Measurements from ENCODE around the gene GLIS1.

GLIS1 gene

GRCh38 chr1:53581476-53581875 lies 157.5 kb downstream of the GLIS1 start:
- no peak overlapping the region for H3K4me3 ChIP-seq (ENCODE audit: severe bottlenecking)
- TF ChIP-seq, protein P1, sequence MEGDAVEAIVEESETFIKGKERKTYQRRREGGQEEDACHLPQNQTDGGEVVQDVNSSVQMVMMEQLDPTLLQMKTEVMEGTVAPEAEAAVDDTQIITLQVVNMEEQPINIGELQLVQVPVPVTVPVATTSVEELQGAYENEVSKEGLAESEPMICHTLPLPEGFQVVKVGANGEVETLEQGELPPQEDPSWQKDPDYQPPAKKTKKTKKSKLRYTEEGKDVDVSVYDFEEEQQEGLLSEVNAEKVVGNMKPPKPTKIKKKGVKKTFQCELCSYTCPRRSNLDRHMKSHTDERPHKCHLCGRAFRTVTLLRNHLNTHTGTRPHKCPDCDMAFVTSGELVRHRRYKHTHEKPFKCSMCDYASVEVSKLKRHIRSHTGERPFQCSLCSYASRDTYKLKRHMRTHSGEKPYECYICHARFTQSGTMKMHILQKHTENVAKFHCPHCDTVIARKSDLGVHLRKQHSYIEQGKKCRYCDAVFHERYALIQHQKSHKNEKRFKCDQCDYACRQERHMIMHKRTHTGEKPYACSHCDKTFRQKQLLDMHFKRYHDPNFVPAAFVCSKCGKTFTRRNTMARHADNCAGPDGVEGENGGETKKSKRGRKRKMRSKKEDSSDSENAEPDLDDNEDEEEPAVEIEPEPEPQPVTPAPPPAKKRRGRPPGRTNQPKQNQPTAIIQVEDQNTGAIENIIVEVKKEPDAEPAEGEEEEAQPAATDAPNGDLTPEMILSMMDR (IDR thresholded peaks at IDR 0.05; ENCODE audit: poor library complexity, severe bottlenecking), result no peak
- ATAC-seq (ENCODE audit: low read depth) (no peak), DNase-seq (ENCODE audit: low spot score) (peak; percentile 18)
- H3K27me3 ChIP-seq (ENCODE audit: insufficient read depth, poor library complexity, severe bottlenecking), result no peaks in the 10 kb centered on the region
- no peak overlapping the region for H3K27ac ChIP-seq (ENCODE audit: poor library complexity, severe bottlenecking)
- no peaks in the 10 kb centered on the region for H3K4me1 ChIP-seq (ENCODE audit: insufficient read depth, poor library complexity, severe bottlenecking)
- H3K36me3 ChIP-seq (ENCODE audit: low read depth), result no peaks in the 10 kb centered on the region
- H3K9me3 ChIP-seq (ENCODE audit: severe bottlenecking), result no peaks in the 10 kb centered on the region

DNA sequence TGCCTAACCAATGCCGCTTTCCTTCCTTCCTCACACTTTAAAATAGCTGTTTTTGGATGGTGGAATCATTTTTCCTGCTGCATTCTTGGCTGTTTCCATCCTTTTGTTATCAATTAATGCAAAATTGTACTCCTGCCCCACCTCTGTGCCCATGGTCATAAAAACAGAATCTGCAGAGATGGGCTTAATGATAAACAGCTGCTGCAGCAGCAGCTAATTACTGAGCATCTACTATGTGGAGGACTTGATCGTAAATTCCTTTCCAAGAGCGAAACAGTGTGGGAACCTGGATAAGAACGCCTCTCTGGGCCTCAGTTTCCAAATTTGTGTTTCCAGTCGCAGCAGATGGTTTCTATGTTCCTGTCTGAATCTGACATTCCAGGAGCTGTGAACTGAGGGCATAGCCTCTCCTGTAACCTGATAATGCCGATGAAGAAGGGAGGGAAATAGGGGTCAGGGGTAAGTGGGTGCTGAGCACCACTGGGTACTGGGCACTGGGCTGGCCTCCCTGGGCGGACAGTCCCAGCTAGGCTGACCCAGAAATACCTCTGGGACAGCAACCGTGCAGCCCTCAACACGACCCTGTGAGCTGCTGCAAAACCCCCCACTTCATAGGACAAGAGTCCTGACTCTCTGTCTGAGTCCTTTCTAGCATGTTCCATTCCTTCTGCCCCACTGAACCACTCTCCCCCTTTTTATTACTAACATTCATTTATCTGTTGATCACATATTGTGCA lies 158.1 kb downstream of the GLIS1 start:
- ATAC-seq (ENCODE audit: low read depth) (no peak), DNase-seq (ENCODE audit: low spot score) (peak; percentile 10)
- Histone ChIP-seq H3K9me3 (ENCODE audit: severe bottlenecking) (no peaks in the 10 kb centered on the region), H3K27me3 (ENCODE audit: insufficient read depth, poor library complexity, severe bottlenecking) (no peaks in the 10 kb centered on the region), H3K4me3 (ENCODE audit: severe bottlenecking) (no peak overlapping the region), H3K27ac (ENCODE audit: poor library complexity, severe bottlenecking) (no peak overlapping the region), H3K36me3 (ENCODE audit: low read depth) (no peaks in the 10 kb centered on the region), H3K4me1 (ENCODE audit: insufficient read depth, poor library complexity, severe bottlenecking) (no peaks in the 10 kb centered on the region)
- TF ChIP-seq, protein P1 (IDR thresholded peaks at IDR 0.05; ENCODE audit: poor library complexity, severe bottlenecking), result no peak

DNA sequence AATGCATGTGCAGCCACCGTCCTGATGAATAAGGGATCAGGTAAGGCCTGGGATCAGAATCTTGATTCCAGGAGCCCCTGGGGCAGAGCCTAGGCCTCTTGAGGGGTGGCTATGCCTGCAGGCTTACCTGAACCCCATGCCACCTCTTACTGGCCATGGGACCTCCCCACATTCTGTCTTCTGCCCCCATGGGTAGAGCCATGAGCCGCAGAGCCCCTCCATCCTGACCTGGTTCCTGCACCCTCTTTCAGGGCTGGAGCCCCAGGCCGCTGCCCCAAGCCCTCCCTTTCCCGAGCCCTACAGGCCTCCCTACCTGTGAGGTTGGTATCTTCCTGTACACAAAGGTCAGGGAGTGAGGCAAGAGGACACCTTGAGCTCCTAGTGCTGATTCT lies 159.0 kb downstream of the GLIS1 start:
- H3K4me3 ChIP-seq (ENCODE audit: severe bottlenecking), result no peak overlapping the region
- no peaks in the 10 kb centered on the region for H3K36me3 ChIP-seq (ENCODE audit: low read depth)
- H3K4me1 ChIP-seq (ENCODE audit: insufficient read depth, poor library complexity, severe bottlenecking), result no peaks in the 10 kb centered on the region
- DNase-seq (ENCODE audit: low spot score) (peak; percentile 9), ATAC-seq (ENCODE audit: low read depth) (no peak)
- no peaks in the 10 kb centered on the region for H3K27me3 ChIP-seq (ENCODE audit: insufficient read depth, poor library complexity, severe bottlenecking)
- no peaks in the 10 kb centered on the region for H3K9me3 ChIP-seq (ENCODE audit: severe bottlenecking)
- no peak overlapping the region for H3K27ac ChIP-seq (ENCODE audit: poor library complexity, severe bottlenecking)
- TF ChIP-seq, protein P1 (IDR thresholded peaks at IDR 0.05; ENCODE audit: poor library complexity, severe bottlenecking), result no peak

- H3K27me3 ChIP-seq (ENCODE audit: insufficient read depth, poor library complexity, severe bottlenecking), result no peaks in the 10 kb centered on the region
- H3K4me1 ChIP-seq (ENCODE audit: insufficient read depth, poor library complexity, severe bottlenecking), result no peaks in the 10 kb centered on the region
- H3K36me3 ChIP-seq (ENCODE audit: low read depth), result no peaks in the 10 kb centered on the region
- TF ChIP-seq, protein P1 (IDR thresholded peaks at IDR 0.05; ENCODE audit: poor library complexity, severe bottlenecking), result no peak
- DNase-seq (ENCODE audit: low spot score) (peak; percentile 21), ATAC-seq (ENCODE audit: low read depth) (no peak)
- H3K9me3 ChIP-seq (ENCODE audit: severe bottlenecking), result no peaks in the 10 kb centered on the region
- H3K4me3 ChIP-seq (ENCODE audit: severe bottlenecking), result no peak overlapping the region
- H3K27ac ChIP-seq (ENCODE audit: poor library complexity, severe bottlenecking), result no peak overlapping the region
Measured at GRCh38 chr1:53579221-53580008, 159.5 kb downstream of the GLIS1 start.

Data from RWPE2 (cell line).